Stimulated activated CD4-positive, alpha-beta T cell treated with anti-CD3 and anti-CD28 coated beads, Interleukin-1b, Interleukin-23, amount 100 ng/mL, for 48 hours (primary cell): ENCODE data around the gene PXK.

Experiments
- DNase-seq: peaks from one replicate; pipeline ENCODE4 v3.0.0-alpha.2; 2020

PXK gene

DNA sequence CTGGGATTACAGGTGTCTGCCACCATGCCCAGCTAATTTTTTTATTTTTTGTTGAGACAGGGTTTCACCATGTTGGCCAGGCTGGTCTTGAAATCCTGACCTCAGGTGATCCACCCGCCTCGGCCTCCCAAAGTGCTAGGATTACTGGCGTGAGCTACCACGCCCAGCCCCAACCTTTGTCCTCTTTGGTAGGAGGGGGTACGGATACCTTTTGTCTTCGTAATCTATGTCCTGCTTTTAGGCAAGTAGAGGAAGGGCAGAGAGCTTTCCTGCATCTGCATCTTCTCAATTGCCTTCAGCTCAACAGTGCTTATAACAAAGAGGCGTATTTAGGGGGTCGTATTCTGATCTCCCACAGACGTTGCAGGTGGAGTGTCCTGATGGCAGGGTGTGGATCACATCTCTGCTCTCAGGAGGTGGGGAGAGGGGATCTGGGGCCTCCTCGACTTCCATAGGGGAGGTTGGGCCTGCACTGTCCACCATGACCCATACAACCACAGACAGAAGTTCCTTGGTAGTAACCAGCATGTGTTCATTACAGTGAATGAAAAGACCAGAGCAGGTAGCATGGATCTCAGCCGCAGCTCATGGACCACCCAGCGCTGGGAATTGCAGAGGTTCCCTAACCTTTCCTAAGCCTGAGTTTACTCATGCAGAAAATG, 137.8 kb downstream of the PXK start:
- no peak for DNase-seq

DNA sequence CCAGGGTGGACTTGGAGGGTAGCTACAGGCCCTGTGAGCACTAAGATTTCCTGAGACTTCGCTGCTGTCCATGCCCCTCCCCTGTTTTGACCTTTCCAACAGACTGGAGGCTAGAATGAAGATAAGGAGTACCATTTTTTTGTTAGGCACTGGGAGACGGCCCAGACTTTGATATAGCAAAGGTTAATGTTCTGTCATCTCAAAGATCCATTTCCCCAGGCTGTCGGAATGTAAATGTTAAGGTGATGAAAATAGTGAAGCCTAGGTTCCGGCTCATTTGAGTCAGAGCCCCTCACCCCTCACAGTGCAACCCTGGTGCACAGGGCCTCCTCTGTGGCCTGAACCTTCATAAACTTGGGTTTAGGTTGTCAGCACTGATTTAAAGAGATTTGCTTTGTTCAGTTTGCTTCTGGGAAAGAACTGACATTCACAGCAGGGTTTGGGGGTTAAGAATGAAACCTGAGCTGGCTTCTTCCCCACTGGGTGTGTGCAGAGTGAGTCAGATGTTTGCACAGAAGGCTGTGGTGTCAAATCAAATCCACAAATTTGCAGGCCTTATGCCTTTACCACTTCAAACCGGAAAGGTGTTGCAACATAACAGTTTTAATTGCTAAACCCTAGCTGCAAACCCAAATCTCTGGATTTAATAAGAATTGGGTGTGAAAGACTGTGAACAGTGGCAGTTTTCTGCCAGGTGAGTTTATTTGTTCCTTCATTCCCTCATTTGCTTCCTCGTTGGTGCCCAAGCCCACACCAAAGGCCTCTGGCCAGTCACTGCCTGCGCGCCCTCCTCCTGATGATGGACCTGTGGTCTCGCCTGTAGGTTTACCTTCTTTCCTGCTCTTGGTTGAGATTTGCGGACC, 138.6 kb downstream of the PXK start:
- DNase-seq = peak; percentile 77

DNA sequence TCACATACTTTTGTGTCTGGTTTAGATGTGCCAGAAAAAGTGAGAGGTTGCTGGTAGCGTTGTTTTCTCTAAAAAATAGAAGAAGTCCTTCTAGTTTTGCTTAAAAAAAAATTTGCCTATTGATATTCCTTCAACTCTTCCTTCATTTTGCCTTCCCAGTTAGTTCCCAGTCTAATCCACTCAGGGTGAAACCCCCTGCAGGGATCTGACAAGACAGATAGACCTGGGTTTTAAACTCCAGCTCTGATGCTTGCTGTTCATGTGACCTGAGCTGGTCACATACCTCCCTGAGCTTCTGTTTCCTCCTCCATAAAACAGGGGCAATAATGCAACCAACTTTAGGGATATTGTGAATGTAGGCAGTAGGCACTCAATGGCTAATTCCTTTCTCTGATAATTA, 140.6 kb downstream of the PXK start:
- DNase-seq = no peak

DNA sequence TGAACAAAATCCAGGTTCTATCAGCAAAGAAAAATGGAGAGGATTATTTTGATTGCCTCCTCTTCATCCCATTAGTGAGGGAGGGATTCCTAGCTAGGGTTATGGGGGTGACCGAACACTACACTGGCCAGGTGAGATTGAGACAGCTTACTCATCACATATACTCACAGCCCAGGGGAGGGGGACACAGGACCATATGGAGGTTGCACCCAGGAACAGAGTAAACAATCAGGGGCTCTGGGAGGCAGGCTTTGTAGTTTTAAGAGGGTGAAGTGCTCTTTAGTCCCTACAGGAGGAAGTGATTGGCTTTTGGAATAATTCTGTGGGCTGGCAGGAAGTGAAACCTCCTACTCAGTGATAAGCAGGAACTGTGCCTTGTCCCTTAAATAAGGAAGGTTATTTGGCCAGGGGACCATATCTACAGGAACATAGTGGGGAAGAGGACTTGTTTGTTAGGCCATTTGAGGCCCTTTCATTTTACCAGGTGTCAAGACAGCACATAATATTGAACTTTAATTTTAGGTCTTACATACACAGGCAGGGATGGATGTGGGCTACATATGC, 141.7 kb downstream of the PXK start:
- DNase-seq = no peak

DNA sequence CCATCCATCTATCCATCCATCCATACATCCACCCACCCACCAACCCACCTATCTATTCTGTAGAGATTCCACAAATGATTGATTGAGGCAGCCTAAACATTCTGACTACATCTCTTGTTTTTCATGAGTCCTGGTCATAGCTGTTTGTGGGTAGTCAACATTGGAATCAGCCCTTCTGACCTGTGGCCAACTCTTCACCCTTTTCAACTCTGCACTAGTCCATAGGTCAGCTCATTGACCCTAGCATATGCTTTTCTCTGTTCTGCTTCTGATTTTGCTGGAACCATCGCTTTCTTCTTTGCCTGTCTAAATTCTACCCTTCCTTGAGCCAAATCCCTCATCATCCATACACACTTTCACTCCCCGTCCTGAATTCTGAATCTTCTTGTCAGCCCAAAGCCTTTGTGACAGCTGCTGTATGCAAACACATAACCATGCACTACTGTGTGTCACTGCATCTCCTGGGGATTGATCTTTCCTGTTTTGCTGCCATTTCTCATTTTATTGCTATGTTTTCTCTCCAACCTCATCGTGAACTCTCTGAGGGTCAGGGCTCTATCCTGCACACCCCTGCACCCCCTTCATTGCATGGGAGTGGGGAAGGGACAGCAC, 142.4 kb downstream of the PXK start:
- DNase-seq = no peak
